ENCODE measurements around the gene CEP170B. TPM values are rescaled to one million over a fixed set of nuclear protein-coding genes. Genes with fewer than 3 reads are reported as not detected.
"Not testable (repeated sequence)": the region's sequence is repeated elsewhere in the genome, so short reads cannot be mapped to it uniquely, and the experiment has no call there.

CEP170B gene
- total and polyA plus RNA-seq, 2 donors = 0.90 to 8.3 TPM

DNA sequence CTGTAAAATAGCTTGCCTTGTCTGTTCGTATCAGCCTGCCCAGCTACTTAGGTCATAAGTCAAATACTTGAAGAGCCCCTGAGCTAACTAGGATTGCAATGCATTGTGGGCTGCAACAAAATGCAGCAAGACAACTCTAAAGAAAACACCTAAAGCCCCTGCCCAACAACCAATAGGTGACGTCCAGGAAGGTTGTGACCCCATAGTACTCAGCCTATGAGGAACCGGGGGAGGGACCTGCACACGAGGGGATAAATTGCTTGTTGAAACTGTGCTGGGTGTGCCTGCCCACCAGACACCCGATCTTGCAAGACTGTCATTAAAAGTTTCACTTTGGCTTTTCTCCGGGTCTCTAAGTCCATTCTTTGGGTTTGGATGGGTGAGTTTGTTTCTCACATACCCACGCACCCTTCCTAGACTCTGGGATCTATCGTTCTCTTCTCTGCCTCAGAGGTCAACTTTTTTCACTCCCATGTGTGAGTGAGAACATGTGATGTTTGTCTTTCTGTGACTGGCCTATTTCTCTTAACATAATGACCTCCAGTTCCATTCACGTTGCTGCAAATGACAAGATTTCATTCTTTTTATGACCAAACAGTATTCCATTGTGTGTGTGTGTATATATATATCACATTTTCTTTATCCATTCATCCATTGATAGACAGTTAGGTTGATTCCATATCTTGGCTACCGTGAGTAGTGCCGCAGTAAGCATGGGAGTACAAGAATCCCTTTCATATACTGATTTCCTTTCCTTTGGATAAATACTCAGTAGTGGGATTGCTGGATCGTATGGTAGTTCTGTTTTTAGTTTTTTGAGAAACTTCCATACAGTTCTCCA, 54.3 kb downstream of the CEP170B start:
- H3K36me3 ChIP-seq (ENCODE audit: control insufficient read depth in 2 of 2, insufficient read depth in 2 of 2, low read length in 1 of 2); H3K9me3 ChIP-seq (ENCODE audit: control insufficient read depth in 2 of 2, insufficient read depth in 1 of 2, low read length in 1 of 2); H3K4me1 ChIP-seq (ENCODE audit: control insufficient read depth in 2 of 2, insufficient read depth in 2 of 2, low read length in 2 of 2); H3K4me3 ChIP-seq (ENCODE audit: low read length in 2 of 2); H3K27ac ChIP-seq (ENCODE audit: low read depth in 1 of 2, low read length in 1 of 2); H3K27me3 ChIP-seq (ENCODE audit: control insufficient read depth in 2 of 2, insufficient read depth in 1 of 2, low read length in 1 of 2); DNase-seq (ENCODE audit: low read depth in 6 of 9, low spot score in 9 of 9): not testable (repeated sequence)
- WGBS = 88% methylated on average over 12 of the region's 12 CpGs

DNA sequence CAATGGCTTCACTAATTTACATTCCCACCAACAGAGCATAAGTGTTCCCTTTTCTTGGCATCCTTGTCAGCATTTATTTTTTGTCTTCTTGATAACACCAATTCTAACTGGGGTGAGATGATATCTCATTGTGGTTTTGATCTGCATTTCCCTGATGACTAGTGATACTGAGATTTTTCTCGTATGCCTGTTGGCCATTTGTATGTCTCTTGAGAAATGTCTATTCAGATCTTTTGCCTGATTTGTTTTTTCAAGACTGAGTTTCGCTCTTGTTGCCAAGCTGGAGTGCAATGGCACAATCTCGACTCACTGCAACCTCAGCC, 54.9 kb downstream of the CEP170B start:
- Histone ChIP-seq H3K27me3 (ENCODE audit: control insufficient read depth in 2 of 2, insufficient read depth in 1 of 2, low read length in 1 of 2) (no peaks in the 10 kb centered on the region), H3K36me3 (ENCODE audit: control insufficient read depth in 2 of 2, insufficient read depth in 2 of 2, low read length in 1 of 2) (no peaks in the 10 kb centered on the region), H3K9me3 (ENCODE audit: control insufficient read depth in 2 of 2, insufficient read depth in 1 of 2, low read length in 1 of 2) (peaks cover 0 to 9% of the 10 kb centered on the region in 2 donors), H3K27ac (ENCODE audit: low read depth in 1 of 2, low read length in 1 of 2) (no peak overlapping the region), H3K4me3 (ENCODE audit: low read length in 2 of 2) (no peak overlapping the region), H3K4me1 (ENCODE audit: control insufficient read depth in 2 of 2, insufficient read depth in 2 of 2, low read length in 2 of 2) (peaks cover 0 to 6% of the 10 kb centered on the region in 2 donors)
- WGBS = 51% methylated on average over 3 of the region's 3 CpGs
- DNase-seq (ENCODE audit: low read depth in 6 of 9, low spot score in 9 of 9) = no peak

DNA sequence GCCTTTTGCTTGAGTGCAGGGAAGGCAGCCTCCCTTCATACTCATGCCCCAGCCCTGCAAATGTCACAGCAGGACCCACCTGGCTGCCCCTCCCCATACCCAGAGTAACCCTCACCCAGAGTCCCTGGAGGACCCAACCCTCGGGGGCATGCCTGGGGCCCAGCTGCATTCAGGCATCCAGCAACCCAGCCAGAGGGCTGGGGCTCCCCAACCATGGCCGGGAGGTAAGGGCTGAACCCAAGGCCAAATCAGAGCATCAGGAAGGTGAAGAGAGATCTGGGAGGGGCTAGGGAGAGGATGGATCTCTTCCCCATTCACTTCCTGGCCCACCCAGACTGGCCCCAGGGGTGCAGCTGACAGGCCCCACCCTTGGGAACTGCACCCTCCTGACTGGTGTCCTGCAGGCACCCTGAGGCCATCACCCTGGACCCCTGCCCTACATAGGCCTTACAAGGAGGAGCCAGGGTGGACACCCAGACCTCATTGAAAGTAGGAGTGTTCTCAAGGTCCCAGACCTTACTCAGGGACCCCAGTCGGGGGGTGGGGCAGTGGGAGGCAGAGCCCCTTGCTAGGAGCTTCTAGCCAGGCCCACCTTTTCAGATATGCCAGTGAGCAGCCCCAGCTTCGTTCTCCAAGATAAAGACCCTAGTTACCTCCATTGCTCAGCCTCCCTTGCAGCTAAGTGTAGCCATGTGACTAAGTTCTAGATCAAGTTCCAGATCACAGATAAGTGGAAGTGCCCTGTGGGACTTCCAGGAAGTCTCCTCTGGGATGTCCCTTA, 58.8 kb downstream of the CEP170B start:
- Histone ChIP-seq H3K36me3 (ENCODE audit: control insufficient read depth in 2 of 2, insufficient read depth in 2 of 2, low read length in 1 of 2) (no peaks in the 10 kb centered on the region), H3K27ac (ENCODE audit: low read depth in 1 of 2, low read length in 1 of 2) (no peak overlapping the region), H3K4me3 (ENCODE audit: low read length in 2 of 2) (no peak overlapping the region), H3K9me3 (ENCODE audit: control insufficient read depth in 2 of 2, insufficient read depth in 1 of 2, low read length in 1 of 2) (peaks cover 0 to 9% of the 10 kb centered on the region in 2 donors), H3K27me3 (ENCODE audit: control insufficient read depth in 2 of 2, insufficient read depth in 1 of 2, low read length in 1 of 2) (no peaks in the 10 kb centered on the region), H3K4me1 (ENCODE audit: control insufficient read depth in 2 of 2, insufficient read depth in 2 of 2, low read length in 2 of 2) (peaks cover 0 to 23% of the 10 kb centered on the region in 2 donors)
- WGBS = 88% methylated on average over 4 of the region's 4 CpGs
- no peak for DNase-seq (ENCODE audit: low read depth in 6 of 9, low spot score in 9 of 9)

DNA sequence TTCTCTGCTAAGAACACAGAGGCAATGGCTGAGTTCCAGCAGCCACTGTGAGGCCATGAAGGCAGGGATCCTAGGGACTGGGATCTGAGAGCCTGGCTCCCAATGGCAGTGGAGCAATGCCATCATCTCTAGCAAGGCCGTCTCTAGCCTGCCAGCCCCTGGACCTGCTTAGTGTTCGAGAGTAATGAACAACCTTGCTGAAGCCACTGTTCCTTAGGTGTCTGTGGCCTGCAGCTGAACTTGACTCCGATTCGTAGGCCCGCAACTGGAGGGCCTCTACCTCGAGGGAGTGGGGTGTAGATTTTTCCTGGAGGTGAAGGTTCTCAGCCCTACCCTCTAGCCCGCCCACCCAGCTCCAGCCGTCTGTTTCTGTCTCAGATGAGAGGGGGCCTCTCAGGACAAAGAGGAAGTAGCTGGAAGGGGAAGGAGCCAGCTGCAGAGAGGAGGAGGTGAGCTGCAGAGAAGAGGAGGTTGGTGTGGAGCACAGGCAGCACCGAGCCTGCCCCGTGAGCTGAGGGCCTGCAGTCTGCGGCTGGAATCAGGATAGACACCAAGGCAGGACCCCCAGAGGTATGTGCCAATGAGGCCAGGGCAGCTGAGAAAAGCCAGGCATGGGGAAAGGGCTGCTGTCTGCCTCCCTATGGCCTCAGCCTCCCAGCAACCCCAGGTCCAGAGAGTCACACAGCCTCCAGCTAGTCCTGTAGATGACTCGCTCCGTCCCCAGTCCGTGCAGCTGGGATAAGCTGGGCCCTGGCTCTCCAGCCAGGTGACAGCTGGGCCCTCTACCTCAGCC, 59.5 kb downstream of the CEP170B start, which contains the start of gene PLD4:
Gene PLD4 (plus strand): TSS at position 459 of the 793 bp plus-strand sequence. CDS start 2,262 bp downstream, outside the sequence.
- H3K27ac ChIP-seq (ENCODE audit: low read depth in 1 of 2, low read length in 1 of 2) = no peak within 1 kb of the TSS
- H3K9me3 ChIP-seq (ENCODE audit: control insufficient read depth in 2 of 2, insufficient read depth in 1 of 2, low read length in 1 of 2) = peaks cover 0 to 9% of the 10 kb centered on the region in 2 donors
- DNase-seq (ENCODE audit: low read depth in 6 of 9, low spot score in 9 of 9) = no peak
- 41% methylated on average over 14 of the region's 14 CpGs for WGBS
- H3K27me3 ChIP-seq (ENCODE audit: control insufficient read depth in 2 of 2, insufficient read depth in 1 of 2, low read length in 1 of 2) = no peaks in the 10 kb centered on the region
- H3K4me3 ChIP-seq (ENCODE audit: low read length in 2 of 2) = peak within 1 kb of the TSS in 1 of 2 donors; percentile 5
- no peaks in the 10 kb centered on the region for H3K36me3 ChIP-seq (ENCODE audit: control insufficient read depth in 2 of 2, insufficient read depth in 2 of 2, low read length in 1 of 2)
- peaks cover 0 to 23% of the 10 kb centered on the region in 2 donors for H3K4me1 ChIP-seq (ENCODE audit: control insufficient read depth in 2 of 2, insufficient read depth in 2 of 2, low read length in 2 of 2)

DNA sequence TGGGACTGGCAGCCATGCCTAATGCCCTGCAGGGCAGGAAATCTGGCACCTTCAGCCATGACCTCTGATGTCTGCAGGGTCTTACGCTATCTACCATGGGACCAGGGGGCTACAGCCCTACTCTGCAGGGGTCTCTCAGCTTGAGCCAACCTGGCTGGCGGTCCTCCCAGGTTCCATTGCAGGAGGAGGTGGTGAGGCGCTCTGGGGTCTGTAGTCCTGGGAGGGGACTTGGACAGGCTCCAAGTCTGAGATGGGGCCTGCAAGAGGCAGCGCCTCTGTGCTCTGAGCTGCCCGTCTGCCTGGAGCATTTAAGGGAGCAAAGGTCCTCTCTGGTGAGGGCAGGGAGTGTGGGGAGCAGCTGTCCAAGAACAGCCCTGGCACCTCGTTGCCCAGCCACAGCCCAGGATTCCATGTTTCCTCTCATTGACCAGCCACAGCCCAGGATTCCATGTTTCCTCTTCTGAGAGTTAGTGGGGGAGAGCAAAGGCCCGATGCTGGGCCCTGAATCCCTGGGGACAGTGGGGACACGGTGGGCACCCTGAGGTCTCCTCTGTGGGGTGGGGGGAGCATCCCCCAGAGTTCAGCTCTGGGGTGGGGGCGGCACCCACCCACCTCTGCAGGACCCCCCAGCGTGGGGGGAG, 60.3 kb downstream of the CEP170B start:
- WGBS = 63% methylated on average over 10 of the region's 10 CpGs

DNA sequence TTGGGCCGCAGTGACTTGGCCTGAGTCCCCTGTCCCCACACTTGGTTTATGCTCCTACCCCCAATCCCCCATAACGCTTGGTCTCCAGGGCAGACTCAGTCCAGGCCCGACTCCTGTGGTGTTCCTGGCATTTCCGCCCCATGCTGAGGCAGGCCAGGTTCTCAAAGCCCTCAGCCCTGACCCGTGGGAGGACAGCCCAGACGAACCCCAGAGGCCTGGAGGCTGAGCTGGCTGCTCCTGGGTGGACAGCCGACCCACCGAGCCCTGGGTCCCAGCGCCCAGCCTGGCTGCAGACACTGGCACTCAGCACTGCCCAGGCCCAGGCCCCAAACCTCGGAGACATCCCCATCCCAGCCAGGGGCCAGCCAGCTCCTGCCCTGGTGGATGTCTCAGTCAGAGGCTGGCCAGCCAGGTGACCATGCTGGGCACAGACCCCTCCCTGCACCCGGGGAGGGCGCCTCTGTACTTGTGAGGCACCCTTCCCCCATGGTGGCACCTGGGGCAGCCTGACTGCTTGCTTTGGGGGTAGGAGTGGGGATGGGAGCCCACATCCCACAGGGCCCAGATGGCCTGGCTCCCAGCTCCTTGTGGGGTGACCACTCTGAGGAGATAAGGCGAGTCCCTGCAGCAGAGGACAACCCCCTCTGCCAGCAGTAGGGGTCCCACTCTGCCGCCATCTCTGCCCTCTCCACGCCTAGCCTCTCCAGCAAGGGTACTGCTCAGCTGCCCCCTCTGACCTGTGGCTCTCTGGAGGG, 61.0 kb downstream of the CEP170B start:
- Histone ChIP-seq H3K36me3 (ENCODE audit: control insufficient read depth in 2 of 2, insufficient read depth in 2 of 2, low read length in 1 of 2) (no peaks in the 10 kb centered on the region), H3K4me3 (ENCODE audit: low read length in 2 of 2) (no peak overlapping the region), H3K27ac (ENCODE audit: low read depth in 1 of 2, low read length in 1 of 2) (no peak overlapping the region), H3K27me3 (ENCODE audit: control insufficient read depth in 2 of 2, insufficient read depth in 1 of 2, low read length in 1 of 2) (peaks cover 0 to 3% of the 10 kb centered on the region in 2 donors), H3K9me3 (ENCODE audit: control insufficient read depth in 2 of 2, insufficient read depth in 1 of 2, low read length in 1 of 2) (peaks cover 0 to 9% of the 10 kb centered on the region in 2 donors), H3K4me1 (ENCODE audit: control insufficient read depth in 2 of 2, insufficient read depth in 2 of 2, low read length in 2 of 2) (peaks cover 0 to 23% of the 10 kb centered on the region in 2 donors)
- no peak for DNase-seq (ENCODE audit: low read depth in 6 of 9, low spot score in 9 of 9)
- 75% methylated on average over 15 of the region's 15 CpGs for WGBS

More for the DNA sequence above, 60.3 kb downstream of the CEP170B start:
- H3K4me1 ChIP-seq (ENCODE audit: control insufficient read depth in 2 of 2, insufficient read depth in 2 of 2, low read length in 2 of 2) = peaks cover 0 to 23% of the 10 kb centered on the region in 2 donors
- H3K4me3 ChIP-seq (ENCODE audit: low read length in 2 of 2) = peak overlapping the region in 1 of 2 donors; percentile 5
- H3K36me3 ChIP-seq (ENCODE audit: control insufficient read depth in 2 of 2, insufficient read depth in 2 of 2, low read length in 1 of 2) = no peaks in the 10 kb centered on the region
- no peak overlapping the region for H3K27ac ChIP-seq (ENCODE audit: low read depth in 1 of 2, low read length in 1 of 2)
- peaks cover 0 to 9% of the 10 kb centered on the region in 2 donors for H3K9me3 ChIP-seq (ENCODE audit: control insufficient read depth in 2 of 2, insufficient read depth in 1 of 2, low read length in 1 of 2)
- no peak for DNase-seq (ENCODE audit: low read depth in 6 of 9, low spot score in 9 of 9)
- H3K27me3 ChIP-seq (ENCODE audit: control insufficient read depth in 2 of 2, insufficient read depth in 1 of 2, low read length in 1 of 2) = no peaks in the 10 kb centered on the region

DNA sequence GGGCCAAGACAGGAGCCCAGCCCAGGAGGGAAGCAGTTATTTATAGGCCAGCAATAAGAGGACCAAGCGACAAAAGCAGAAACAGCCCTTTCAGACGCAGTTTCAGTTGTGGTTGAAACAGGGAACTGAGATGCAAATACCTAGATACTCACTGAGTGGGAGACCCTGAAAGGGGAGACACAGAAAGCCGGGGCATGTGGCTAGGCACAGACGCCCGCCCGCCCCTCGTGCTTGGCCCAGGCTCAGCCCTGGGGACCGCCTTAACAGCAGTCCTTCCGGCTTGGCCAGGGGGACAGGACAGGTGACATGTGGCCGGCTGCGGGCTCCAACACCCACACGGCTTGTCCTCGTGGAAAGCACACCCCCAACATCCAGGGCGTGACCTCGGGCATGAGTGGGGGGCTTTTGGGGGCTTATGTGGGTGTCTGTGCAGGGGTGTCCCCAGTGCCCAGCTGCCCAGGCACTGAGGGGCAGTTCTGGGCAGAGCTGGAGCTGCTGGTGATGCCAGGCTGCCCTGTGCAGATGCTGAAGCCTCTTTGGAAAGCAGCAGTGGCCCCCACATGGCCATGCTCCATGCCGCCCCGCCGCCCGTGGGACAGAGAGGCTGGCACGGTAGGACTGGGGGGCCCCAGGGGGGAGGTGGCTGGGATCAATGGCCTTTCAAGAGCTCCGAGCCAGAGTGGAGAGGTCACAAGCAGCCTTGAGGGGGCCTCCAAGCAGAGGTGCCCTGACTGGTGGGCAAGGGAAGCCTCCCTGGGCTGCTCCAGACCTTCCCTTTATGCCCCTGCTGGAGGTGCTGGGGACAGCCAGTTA, 61.8 kb downstream of the CEP170B start:
- Histone ChIP-seq H3K9me3 (ENCODE audit: control insufficient read depth in 2 of 2, insufficient read depth in 1 of 2, low read length in 1 of 2) (peaks cover 0 to 9% of the 10 kb centered on the region in 2 donors), H3K4me1 (ENCODE audit: control insufficient read depth in 2 of 2, insufficient read depth in 2 of 2, low read length in 2 of 2) (peaks cover 0 to 23% of the 10 kb centered on the region in 2 donors), H3K4me3 (ENCODE audit: low read length in 2 of 2) (no peak overlapping the region), H3K27ac (ENCODE audit: low read depth in 1 of 2, low read length in 1 of 2) (no peak overlapping the region), H3K27me3 (ENCODE audit: control insufficient read depth in 2 of 2, insufficient read depth in 1 of 2, low read length in 1 of 2) (peaks cover 0 to 6% of the 10 kb centered on the region in 2 donors), H3K36me3 (ENCODE audit: control insufficient read depth in 2 of 2, insufficient read depth in 2 of 2, low read length in 1 of 2) (no peaks in the 10 kb centered on the region)
- WGBS = 37% methylated on average over 21 of the region's 21 CpGs
- DNase-seq (ENCODE audit: low read depth in 6 of 9, low spot score in 9 of 9) = peak in 1 of 9 donors; percentile 31

Measured in thymus (tissue), 11 donors.